GM12801 (cell line): ENCODE measurements around the gene ACOT9.

Source experiments
- TF ChIP-seq, protein P1 (sequence below): IDR thresholded peaks from one replicate; pipeline ENCODE4 v1.5.1; 2011; ENCODE audit warnings: control low read depth; ENCODE audit not compliant: insufficient read length; ENCODE audit errors: extremely low read depth

Gene ACOT9

DNA sequence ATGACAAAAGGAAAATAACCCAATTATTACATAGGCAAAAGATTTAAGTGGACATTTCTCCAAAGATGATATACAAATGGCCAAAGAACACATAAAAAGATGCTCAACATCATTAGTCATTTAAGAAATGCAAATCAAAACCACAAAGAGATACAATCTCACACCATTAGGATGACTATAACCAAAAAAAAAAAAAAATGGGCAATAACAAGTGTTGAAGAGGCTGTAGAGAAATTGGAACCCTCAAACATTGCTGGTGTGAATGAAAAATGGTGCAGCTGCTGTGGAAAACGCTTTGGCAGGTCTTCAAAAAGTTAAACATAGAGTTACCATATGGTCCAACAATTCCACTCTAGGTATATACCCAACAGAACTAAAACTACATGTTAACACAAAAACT lies 81.4 kb downstream of the ACOT9 start:
- TF ChIP-seq, protein P1, sequence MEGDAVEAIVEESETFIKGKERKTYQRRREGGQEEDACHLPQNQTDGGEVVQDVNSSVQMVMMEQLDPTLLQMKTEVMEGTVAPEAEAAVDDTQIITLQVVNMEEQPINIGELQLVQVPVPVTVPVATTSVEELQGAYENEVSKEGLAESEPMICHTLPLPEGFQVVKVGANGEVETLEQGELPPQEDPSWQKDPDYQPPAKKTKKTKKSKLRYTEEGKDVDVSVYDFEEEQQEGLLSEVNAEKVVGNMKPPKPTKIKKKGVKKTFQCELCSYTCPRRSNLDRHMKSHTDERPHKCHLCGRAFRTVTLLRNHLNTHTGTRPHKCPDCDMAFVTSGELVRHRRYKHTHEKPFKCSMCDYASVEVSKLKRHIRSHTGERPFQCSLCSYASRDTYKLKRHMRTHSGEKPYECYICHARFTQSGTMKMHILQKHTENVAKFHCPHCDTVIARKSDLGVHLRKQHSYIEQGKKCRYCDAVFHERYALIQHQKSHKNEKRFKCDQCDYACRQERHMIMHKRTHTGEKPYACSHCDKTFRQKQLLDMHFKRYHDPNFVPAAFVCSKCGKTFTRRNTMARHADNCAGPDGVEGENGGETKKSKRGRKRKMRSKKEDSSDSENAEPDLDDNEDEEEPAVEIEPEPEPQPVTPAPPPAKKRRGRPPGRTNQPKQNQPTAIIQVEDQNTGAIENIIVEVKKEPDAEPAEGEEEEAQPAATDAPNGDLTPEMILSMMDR, result no peak

DNA sequence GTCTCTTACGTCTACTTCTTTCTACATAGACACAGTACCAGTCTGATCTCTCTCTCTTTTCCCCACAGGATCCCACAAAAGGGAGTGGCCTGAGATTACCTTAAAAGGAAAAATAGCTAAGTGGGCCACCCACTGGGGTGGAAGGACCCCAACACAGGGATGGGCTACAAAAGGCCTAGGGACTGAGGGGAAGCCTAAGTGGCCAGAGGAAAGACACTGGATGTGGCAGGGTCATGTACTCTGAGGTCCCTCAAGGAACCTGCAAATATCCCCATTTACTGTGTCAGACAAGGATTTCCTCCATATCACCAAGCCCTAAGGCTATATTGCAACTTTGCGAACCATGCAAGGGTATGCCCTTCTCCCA lies 82.3 kb downstream of the ACOT9 start:
- TF ChIP-seq, protein P1, result no peak

DNA sequence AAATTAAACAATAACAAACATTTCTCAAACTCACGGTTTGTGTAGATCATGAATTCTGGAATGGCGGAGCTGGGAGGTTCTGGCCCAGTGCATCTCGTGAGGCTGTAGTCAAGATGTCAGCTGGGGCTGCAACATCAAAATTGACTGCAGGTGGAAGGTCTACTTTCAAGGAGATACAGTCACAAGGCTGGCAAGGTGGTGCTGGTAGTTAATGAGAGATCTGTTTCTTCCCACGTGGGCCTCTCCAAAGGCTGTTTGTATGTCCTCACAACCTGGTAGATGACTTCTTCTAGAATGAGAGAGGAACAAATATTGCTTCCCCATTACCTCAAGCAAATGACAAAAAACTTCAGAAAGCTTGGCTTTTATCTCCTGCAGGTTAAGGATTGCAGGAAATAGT lies 83.7 kb downstream of the ACOT9 start:
- TF ChIP-seq, protein P1, result no peak

DNA sequence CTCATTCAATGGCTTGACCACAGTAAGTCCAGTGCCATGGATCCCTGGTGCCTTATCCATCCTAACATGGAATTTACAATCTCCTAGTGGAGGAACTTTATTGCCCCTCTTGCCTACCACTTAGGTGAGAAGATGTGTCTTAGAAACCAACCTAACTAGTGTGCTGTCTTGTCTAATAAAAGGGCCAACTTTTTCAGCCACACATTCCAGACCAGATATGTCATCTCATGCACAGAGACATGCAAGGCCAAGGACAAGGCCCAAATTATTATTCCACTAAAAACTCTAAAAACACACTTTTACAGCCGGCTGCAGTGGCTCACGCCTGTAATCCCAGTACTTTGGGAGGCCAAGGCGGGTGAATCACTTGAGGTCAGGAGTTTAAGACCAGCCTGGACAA lies 86.4 kb downstream of the ACOT9 start:
- TF ChIP-seq, protein P1, result no peak

DNA sequence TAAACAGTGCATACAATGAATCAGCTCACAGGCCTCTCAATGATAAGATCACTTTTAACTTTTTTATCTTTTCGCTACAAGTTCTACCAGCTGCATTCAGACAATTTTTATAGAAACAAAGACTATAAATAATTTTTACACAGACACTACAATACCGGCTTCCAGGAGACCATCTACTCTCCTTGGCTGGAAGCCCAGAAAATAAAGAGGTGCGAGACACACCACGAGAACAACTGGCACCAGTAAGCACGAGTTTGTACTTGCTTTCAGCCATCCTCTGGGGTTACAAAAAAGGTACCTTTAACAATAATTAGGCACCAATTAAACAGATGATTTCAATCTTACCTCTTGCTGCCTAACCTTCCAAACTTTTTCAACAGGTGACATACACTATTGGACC lies 87.0 kb downstream of the ACOT9 start:
- TF ChIP-seq, protein P1, result no peak
